K562 (cell line): ENCODE results near the gene SDCBP2. TPM values are rescaled to one million over a fixed set of nuclear protein-coding genes. Genes with fewer than 3 reads are reported as not detected.

Experiments used
- ATAC-seq: fragments of 200-7000 bp; cut with Tn5 transposase; 3 replicates; pipeline ENCODE4 v1.9.1; 2020; ENCODE audit warnings: moderate library complexity
- BruUV-seq: library from RNA; stranded (reverse); fragments of 400-500 nt; replicated peaks from 2 replicates; lab custom pipeline; 2021; lab: Mats Ljungman, UMichigan
- CTCF ChIA-PET: fragments of 300-600 bp; formaldehyde crosslinking; extraction: SDS; loops from one replicate; lab custom pipeline; 2021; ENCODE audit warnings: low intra/inter-chr PET ratio; lab: Yijun Ruan, JAX
- POLR2A ChIA-PET: fragments of 300-600, 350-650 bp; sonication (Branson Sonifier 250); formaldehyde crosslinking; extraction: SDS; loops from one replicate; lab custom pipeline; 2021; ENCODE audit warnings: antibody characterized with exemption, inconsistent platforms; lab: Yijun Ruan, JAX
- DNase-seq, 4 experiments: peaks; one replicate each; pipeline versions ENCODE4 v3.0.0 to v3.0.0-alpha.2; 2011 to 2018; ENCODE audit warnings: low spot score in 3 of 4, mixed read lengths in 3 of 4; ENCODE audit errors: extremely low read depth in 1 of 4
- FAIRE-seq: peaks from 2 replicates; lab custom pipeline; 2011; peaks lifted over from hg19 to GRCh38; lab: Jason Lieb, UNC
- H2AFZ ChIP-seq: 2 replicates; pipeline ENCODE4 v1.6.0; 2011; ENCODE audit warnings: low read depth, low read length, control low read depth, inconsistent platforms
- H3K27ac ChIP-seq: fragments of 200-600 bp; 3 replicates; pipeline ENCODE4 v1.8.0; 2011; ENCODE audit warnings: low read depth, mild to moderate bottlenecking, control low read depth, inconsistent platforms, low read length, moderate library complexity, mixed read lengths; ENCODE audit errors: extremely low read depth
- H3K27me3 ChIP-seq, 2 experiments: fragments of 300-600 bp in 1 of 2; 2 replicates in 1 of 2; 3 replicates in 1 of 2; pipeline versions ENCODE4 v1.6.0 to v1.8.0; 2011; ENCODE audit warnings: inconsistent platforms in 2 of 2, low read length in 2 of 2, mild to moderate bottlenecking in 1 of 2, mixed read lengths in 1 of 2, moderate library complexity in 1 of 2; ENCODE audit not compliant: control insufficient read depth in 2 of 2, insufficient read depth in 2 of 2
- H3K36me3 ChIP-seq: fragments of 300-600 bp; 3 replicates; pipeline ENCODE4 v1.8.0; 2011; ENCODE audit warnings: mild to moderate bottlenecking, low read length, inconsistent platforms; ENCODE audit not compliant: control insufficient read depth, insufficient read depth
- H3K4me1 ChIP-seq, 2 experiments: fragments of 200-600 bp in 1 of 2; replicated peaks in 1 of 2; 2 replicates in 1 of 2; 3 replicates in 1 of 2; pipeline versions ENCODE4 v1.5.1 to v1.8.0; 2011; ENCODE audit warnings: inconsistent platforms in 2 of 2, low read length in 2 of 2, mild to moderate bottlenecking in 1 of 2, mixed read lengths in 1 of 2, moderate library complexity in 1 of 2; ENCODE audit not compliant: control insufficient read depth in 2 of 2, insufficient read depth in 2 of 2
- H3K4me2 ChIP-seq: 2 replicates; pipeline ENCODE4 v1.6.1; 2011; ENCODE audit warnings: low read length, control low read depth, inconsistent platforms, mixed read lengths; ENCODE audit not compliant: insufficient read depth
- H3K4me3 ChIP-seq: fragments of 200-600 bp; sonication (generic), shearing (Covaris generic); 2 replicates; pipeline ENCODE4 v1.5.1; 2016; ENCODE audit warnings: control low read depth, inconsistent platforms
- H3K79me2 ChIP-seq: fragments of 200-600 bp; 3 replicates; pipeline ENCODE4 v1.8.0; 2011; ENCODE audit warnings: low read length, inconsistent platforms; ENCODE audit not compliant: control insufficient read depth, insufficient read depth
- H3K9ac ChIP-seq, 2 experiments: 2 replicates each; pipeline versions ENCODE4 v1.6.0 to v1.6.1; 2011; ENCODE audit warnings: low read depth in 2 of 2, low read length in 2 of 2, control low read depth in 1 of 2, inconsistent platforms in 1 of 2, mild to moderate bottlenecking in 1 of 2, mixed read lengths in 1 of 2; ENCODE audit not compliant: insufficient read depth in 1 of 2
- H3K9me1 ChIP-seq: one replicate; pipeline ENCODE4 v1.6.0; 2011; ENCODE audit warnings: inconsistent platforms, mild to moderate bottlenecking, low read length, moderate library complexity; ENCODE audit not compliant: control insufficient read depth, insufficient read depth
- H3K9me3 ChIP-seq: replicated peaks from 2 replicates; pipeline ENCODE4 v1.5.1; 2011; ENCODE audit warnings: low read depth, low read length, inconsistent platforms; ENCODE audit not compliant: control insufficient read depth, insufficient read depth
- H4K20me1 ChIP-seq: replicated peaks from 2 replicates; pipeline ENCODE4 v1.6.1; 2011; ENCODE audit warnings: low read length, inconsistent platforms, mixed read lengths; ENCODE audit not compliant: control insufficient read depth, insufficient read depth
- ARNT ChIP-seq, 2 experiments: fragments of 450-650 bp; IDR thresholded peaks; 2 replicates each; pipeline ENCODE4 v1.6.1; 2016; ENCODE audit warnings: mild to moderate bottlenecking in 1 of 2
- C11orf30 ChIP-seq: fragments of 450-650 bp; IDR thresholded peaks from 2 replicates; pipeline ENCODE4 v1.6.1; 2016; ENCODE audit warnings: low read depth, mild to moderate bottlenecking
- KAT8 ChIP-seq: fragments of 450-650 bp; IDR thresholded peaks from 2 replicates; pipeline ENCODE4 v1.6.1; 2016; ENCODE audit warnings: low read depth, mild to moderate bottlenecking
- NR1H2 ChIP-seq: sonication (generic); formaldehyde crosslinking; IDR thresholded peaks from 2 replicates; pipeline ENCODE4 v1.4.0; 2020; ENCODE audit warnings: mild to moderate bottlenecking, missing genetic modification reagents
- TEAD1 ChIP-seq, 2 experiments: fragments of 450-650 bp in 1 of 2; sonication (generic) in 1 of 2; formaldehyde crosslinking; IDR thresholded peaks; 2 replicates each; pipeline versions ENCODE4 v1.4.0 to v1.8.0; 2020 to 2022; ENCODE audit warnings: mild to moderate bottlenecking in 2 of 2, missing genetic modification reagents in 1 of 2
- U2AF2 ChIP-seq: fragments of 200-400 bp; formaldehyde crosslinking; optimal IDR thresholded peaks from 2 replicates; pipeline ENCODE3; 2017; ENCODE audit warnings: low read depth, mild to moderate bottlenecking, low read length
- ZNF316 ChIP-seq: fragments of 450-650 bp; IDR thresholded peaks from 2 replicates; pipeline ENCODE4 v1.6.1; 2016
- WGBS: fragments of 100-300 bp; shearing (Covaris generic); methylation state at CpG from one replicate; pipeline ENCODE4 v1.1.6; 2016; ENCODE audit warnings: low coverage, mixed read lengths; ENCODE audit not compliant: insufficient coverage; ENCODE audit errors: missing lambda C conversion rate; 5-methylcytosine and 5-hydroxymethylcytosine counted together
- in situ Hi-C: fragments of 300-500 bp; cut with MboI; formaldehyde crosslinking; loops from 4 replicates; pipeline ENCODE4 v1.15.0; 2018; ENCODE audit warnings: inconsistent platforms, mixed read lengths
- intact Hi-C: fragments of 100-400 bp; cut with micrococcal nuclease; formaldehyde crosslinking; loops from 2 replicates; pipeline ENCODE4 v1.14.2; 2022
- polyA plus RNA-seq, 8 experiments: library from polyadenylated mRNA; depleted of rRNA in 4 of 8; stranded (reverse) in 5 of 8; unstranded in 3 of 8; fragments of >200 nt; fragmentation: Nextera tagmentation in 2 of 8; fragmentation: Illumina TruSeq in 1 of 8; extraction: Ambion mirVana in 2 of 8; extraction: Trizol in 1 of 8; gene quantifications; 2 replicates each; pipeline versions ENCODE4 v1.2.1 to v1.2.3, GENCODE V29; 2011 to 2014; ENCODE audit warnings: inconsistent platforms in 1 of 8, missing spikeins in 1 of 8
- total RNA-seq, 7 experiments: library from RNA; depleted of rRNA in 6 of 7; stranded (reverse); fragments of >200 nt in 6 of 7; fragmentation: Illumina TruSeq in 2 of 7; extraction: Trizol in 2 of 7; gene quantifications; 2 replicates each; pipeline versions ENCODE4 v1.2.1 to v1.2.3, GENCODE V29; 2011 to 2021; ENCODE audit warnings: low replicate concordance in 1 of 7

SDCBP2 gene
- total and polyA plus RNA-seq, 9 of the 15 experiments (the other 6 are each of a cell fraction or from before 2014, with no cell fraction given), result 0.06 to 1.2 (median 0.80) TPM

GRCh38 chr20:1373036-1373435, 44.1 kb upstream of the SDCBP2 start:
- no peak for FAIRE-seq
- Histone ChIP-seq H4K20me1 (peaks cover 16% of the 10 kb centered on the region; the same call in 1 of the 2 replicates), H3K27ac (no peak overlapping the region), H3K4me3 (no peak overlapping the region), H3K4me2 (no peak overlapping the region), H3K36me3 (peaks cover 73% of the 10 kb centered on the region; the same call in 2 of the 3 replicates), H3K9me1 (no peaks in the 10 kb centered on the region), H3K27me3 (no peaks in the 10 kb centered on the region)
- intact Hi-C loops (no loop called here), in situ Hi-C loops (no loop called here)
- 98% methylated on average over 3 of the region's 3 CpGs for WGBS
- DNase-seq, result no peak
- TF ChIP-seq TEAD1 (CRISPR knock-in tag; IDR thresholded peaks at IDR 0.05), result no peak
- TF ChIP-seq C11orf30, result peak; percentile 33; the same call in 1 of the 2 replicates
- peak; percentile 56; the same call in 1 of the 2 replicates for TF ChIP-seq ZNF316
- TF ChIP-seq, all 486 proteins: peak for 2
- H3K9ac ChIP-seq, result no peak overlapping the region
- no TSS peak for BruUV-seq
- no peaks in the 10 kb centered on the region for H3K9me3 ChIP-seq
- no peak overlapping the region for H2AFZ ChIP-seq
- ChIA-PET POLR2A (interaction anchor here (0.5 to 0.7 kb wide), 2 partner anchors 46 to 448 kb away, joined by 3 read pairs; no protein-coding TSS in a partner anchor), CTCF (no interaction called here)
- H3K79me2 ChIP-seq, result peaks cover 46% of the 10 kb centered on the region
- no peak for ATAC-seq
- H3K4me1 ChIP-seq, result peaks cover 0 to 11% of the 10 kb centered on the region in 2 experiments; a peak in 2 of 5 replicates

GRCh38 chr20:1371830-1372539, 43.0 kb upstream of the SDCBP2 start:
- Histone ChIP-seq H3K9me3 (no peaks in the 10 kb centered on the region), H3K4me2 (no peak overlapping the region), H3K79me2 (peaks cover 35% of the 10 kb centered on the region), H3K27ac (no peak overlapping the region), H3K27me3 (no peaks in the 10 kb centered on the region), H3K4me1 (peaks cover 0 to under 1% of the 10 kb centered on the region in 2 experiments; a peak in 1 of 5 replicates), H3K9me1 (no peaks in the 10 kb centered on the region), H3K9ac (no peak overlapping the region), H3K4me3 (no peak overlapping the region), H2AFZ (no peak overlapping the region), H4K20me1 (peaks cover 11% of the 10 kb centered on the region; the same call in 1 of the 2 replicates), H3K36me3 (peaks cover 80% of the 10 kb centered on the region; the same call in 2 of the 3 replicates)
- BruUV-seq, result no TSS peak
- POLR2A ChIA-PET, result no interaction called here
- in situ Hi-C loops, result no loop called here
- 86% methylated on average over 3 of the region's 5 CpGs for WGBS
- CTCF ChIA-PET, result no interaction called here
- ATAC-seq (no peak), DNase-seq (no peak), FAIRE-seq (no peak)
- intact Hi-C loops, result no loop called here
- TF ChIP-seq KAT8, result no peak
- no peak for TF ChIP-seq U2AF2
- TF ChIP-seq ARNT (IDR thresholded peaks at IDR 0.05), result no peak
- TF ChIP-seq NR1H2, result no peak
- TF ChIP-seq, all 486 proteins: peak for 0
